ENCODE data around the gene VSTM2L. TPM values are rescaled to one million over a fixed set of nuclear protein-coding genes. Genes with fewer than 3 reads are reported as not detected.

Gene VSTM2L
- total and polyA plus RNA-seq, 2 of the 13 experiments (the other 11 are each of a cell fraction or from before 2014, with no cell fraction given) = not detected

DNA sequence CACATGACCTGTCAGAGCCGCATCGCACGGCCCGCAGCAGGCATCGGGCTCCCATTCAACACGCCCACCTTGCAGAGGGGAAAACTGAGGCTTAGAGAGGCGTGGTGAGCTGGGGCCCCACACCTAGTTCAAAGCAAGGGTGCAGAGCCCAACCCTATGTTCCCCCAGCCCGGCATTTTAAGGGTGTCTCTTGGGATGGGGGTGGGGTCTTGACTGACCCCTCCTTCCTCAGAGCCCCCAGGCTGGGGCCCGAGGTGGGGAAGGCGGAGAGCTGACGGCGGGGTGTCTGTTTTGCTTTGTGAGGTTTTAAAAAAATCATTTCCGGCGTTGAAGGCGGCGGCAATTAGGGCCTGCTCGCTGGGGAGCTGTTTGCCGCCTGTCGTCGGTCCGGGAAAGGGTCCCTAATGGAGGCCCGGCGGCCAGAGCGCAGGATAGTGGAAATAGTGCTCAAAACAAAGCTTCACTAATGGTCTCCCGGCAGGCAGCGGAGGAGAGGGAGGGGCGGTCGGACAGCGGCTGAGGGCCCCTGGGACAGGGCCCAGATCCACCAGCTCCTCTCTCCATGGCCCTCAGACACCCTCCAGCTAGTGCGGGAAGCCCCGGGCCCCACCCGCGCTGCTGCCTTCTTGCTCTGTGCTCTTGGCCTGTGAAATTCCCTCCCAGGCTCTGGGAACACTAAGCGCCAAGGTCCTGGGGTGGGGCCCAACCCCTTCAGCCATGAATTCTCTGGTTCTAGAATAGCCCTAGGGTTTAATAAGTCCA is 11.9 kb downstream of the VSTM2L start:
- intact Hi-C loops (cut with micrococcal nuclease; ENCODE audit: unreplicated experiment) = no loop called here
- Histone ChIP-seq H3K36me3 (replicated peaks in 1 of 2; ENCODE audit: control insufficient read depth in 1 of 2, insufficient read depth in 2 of 2, low read length in 2 of 2) (no peaks in the 10 kb centered on the region), H4K20me1 (ENCODE audit: insufficient read depth, low read length) (no peaks in the 10 kb centered on the region), H3K9me3 (ENCODE audit: low read length) (no peaks in the 10 kb centered on the region), H3K4me2 (ENCODE audit: low read depth, low read length) (peak overlapping the region; percentile 92), H3K27ac (ENCODE audit: extremely low read length, insufficient read depth, low read length) (no peak overlapping the region), H3K79me2 (ENCODE audit: insufficient read depth, low read length) (no peaks in the 10 kb centered on the region), H2AFZ (ENCODE audit: low read length) (no peak overlapping the region), H3K9ac (ENCODE audit: insufficient read depth, low read depth, low read length) (peak overlapping the region; percentile 57), H3K27me3 (ENCODE audit: control insufficient read depth in 1 of 2, insufficient read depth in 2 of 2, low read length in 2 of 2) (peaks cover 20 to 85% of the 10 kb centered on the region in 2 experiments), H3K4me3 (replicated peaks in 1 of 3; ENCODE audit: insufficient read depth in 1 of 3, low read depth in 2 of 3, low read length in 3 of 3) (peak overlapping the region; percentile 49 to 72 (median 64)), H3K4me1 (ENCODE audit: insufficient read depth, low read length) (peaks cover 30% of the 10 kb centered on the region)
- ChIA-PET POLR2A (interaction anchor here (1.2 to 1.6 kb wide), 4 partner anchors 15 to 72 kb away, joined by 3 to 5 read pairs (median 4); no protein-coding TSS in a partner anchor), CTCF (ENCODE audit: low intra/inter-chr PET ratio, low total read pairs) (no interaction called here)
- no TSS peak for BruUV-seq (replicated peaks)
- in situ Hi-C loops (cut with HindIII; ENCODE audit: extremely low pct_ligation_motif_present, low pct_unique_long_range_greater_than_20kb) = no loop called here
- WGBS (ENCODE audit: low lambda C conversion rate) = 7% methylated on average over 31 of the region's 34 CpGs
- FAIRE-seq (no peak), ATAC-seq (peak; percentile 72), DNase-seq (ENCODE audit: low spot score) (peak; percentile 41)
- TF ChIP-seq MZF1 (CRISPR knock-in tag; IDR thresholded peaks at IDR 0.05; ENCODE audit: borderline replicate concordance) (peak; percentile 84; the same call in 1 of the 2 replicates), ZNF234 (CRISPR knock-in tag; conservative IDR thresholded peaks at IDR 0.05) (0 out of 2 replicates have a peak, but pooled peaks have one; percentile 61), PTBP1 (IDR thresholded peaks at IDR 0.05; ENCODE audit: low read depth, low read length, poor library complexity, severe bottlenecking) (peak; percentile 35), ETV6 (CRISPR knock-in tag; conservative IDR thresholded peaks at IDR 0.05) (no peak), ZNF501 (CRISPR knock-in tag; IDR thresholded peaks at IDR 0.05) (peak; percentile 86), CBFB (CRISPR knock-in tag; IDR thresholded peaks at IDR 0.05) (0 out of 2 replicates have a peak, but pooled peaks have one; percentile 14), ZNF563 (CRISPR knock-in tag; IDR thresholded peaks at IDR 0.05) (peak; percentile 40; the same call in 1 of the 2 replicates), ZNF652 (CRISPR knock-in tag; IDR thresholded peaks at IDR 0.05; ENCODE audit: borderline replicate concordance, low read depth) (peak; percentile 96), ZNF205 (CRISPR knock-in tag; IDR thresholded peaks at IDR 0.05) (0 out of 2 replicates have a peak, but pooled peaks have one; percentile 26), SOX6 (IDR thresholded peaks at IDR 0.05) (no peak), SOX6 (CRISPR knock-in tag; IDR thresholded peaks at IDR 0.05) (peak; percentile 56; the same call in 1 of the 2 replicates), ONECUT2 (CRISPR knock-in tag; IDR thresholded peaks at IDR 0.05) (no peak), HNRNPL (IDR thresholded peaks at IDR 0.05; ENCODE audit: low read depth, low read length) (no peak), ZNF383 (CRISPR knock-in tag; IDR thresholded peaks at IDR 0.05; ENCODE audit: borderline replicate concordance) (no peak)
- TF ChIP-seq, protein P1, sequence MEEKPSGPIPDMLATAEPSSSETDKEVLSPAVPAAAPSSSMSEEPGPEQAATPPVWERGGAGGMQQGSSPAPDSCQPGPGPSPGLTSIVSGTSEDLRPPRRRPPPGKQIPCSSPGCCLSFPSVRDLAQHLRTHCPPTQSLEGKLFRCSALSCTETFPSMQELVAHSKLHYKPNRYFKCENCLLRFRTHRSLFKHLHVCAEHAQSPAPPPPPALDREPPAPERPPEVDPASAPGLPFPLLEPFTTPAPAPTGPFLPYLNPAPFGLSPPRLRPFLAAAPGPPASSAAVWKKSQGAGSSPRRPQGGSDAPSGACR (CRISPR knock-in tag; IDR thresholded peaks at IDR 0.05) = no peak
- TF ChIP-seq, protein P2, sequence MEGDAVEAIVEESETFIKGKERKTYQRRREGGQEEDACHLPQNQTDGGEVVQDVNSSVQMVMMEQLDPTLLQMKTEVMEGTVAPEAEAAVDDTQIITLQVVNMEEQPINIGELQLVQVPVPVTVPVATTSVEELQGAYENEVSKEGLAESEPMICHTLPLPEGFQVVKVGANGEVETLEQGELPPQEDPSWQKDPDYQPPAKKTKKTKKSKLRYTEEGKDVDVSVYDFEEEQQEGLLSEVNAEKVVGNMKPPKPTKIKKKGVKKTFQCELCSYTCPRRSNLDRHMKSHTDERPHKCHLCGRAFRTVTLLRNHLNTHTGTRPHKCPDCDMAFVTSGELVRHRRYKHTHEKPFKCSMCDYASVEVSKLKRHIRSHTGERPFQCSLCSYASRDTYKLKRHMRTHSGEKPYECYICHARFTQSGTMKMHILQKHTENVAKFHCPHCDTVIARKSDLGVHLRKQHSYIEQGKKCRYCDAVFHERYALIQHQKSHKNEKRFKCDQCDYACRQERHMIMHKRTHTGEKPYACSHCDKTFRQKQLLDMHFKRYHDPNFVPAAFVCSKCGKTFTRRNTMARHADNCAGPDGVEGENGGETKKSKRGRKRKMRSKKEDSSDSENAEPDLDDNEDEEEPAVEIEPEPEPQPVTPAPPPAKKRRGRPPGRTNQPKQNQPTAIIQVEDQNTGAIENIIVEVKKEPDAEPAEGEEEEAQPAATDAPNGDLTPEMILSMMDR (CRISPR knock-in tag; IDR thresholded peaks at IDR 0.05) = no peak
- TF ChIP-seq, protein P3, sequence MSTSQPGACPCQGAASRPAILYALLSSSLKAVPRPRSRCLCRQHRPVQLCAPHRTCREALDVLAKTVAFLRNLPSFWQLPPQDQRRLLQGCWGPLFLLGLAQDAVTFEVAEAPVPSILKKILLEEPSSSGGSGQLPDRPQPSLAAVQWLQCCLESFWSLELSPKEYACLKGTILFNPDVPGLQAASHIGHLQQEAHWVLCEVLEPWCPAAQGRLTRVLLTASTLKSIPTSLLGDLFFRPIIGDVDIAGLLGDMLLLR (CRISPR knock-in tag; IDR thresholded peaks at IDR 0.05) = 0 out of 2 replicates have a peak, but pooled peaks have one; percentile 25
- TF ChIP-seq, protein P4, sequence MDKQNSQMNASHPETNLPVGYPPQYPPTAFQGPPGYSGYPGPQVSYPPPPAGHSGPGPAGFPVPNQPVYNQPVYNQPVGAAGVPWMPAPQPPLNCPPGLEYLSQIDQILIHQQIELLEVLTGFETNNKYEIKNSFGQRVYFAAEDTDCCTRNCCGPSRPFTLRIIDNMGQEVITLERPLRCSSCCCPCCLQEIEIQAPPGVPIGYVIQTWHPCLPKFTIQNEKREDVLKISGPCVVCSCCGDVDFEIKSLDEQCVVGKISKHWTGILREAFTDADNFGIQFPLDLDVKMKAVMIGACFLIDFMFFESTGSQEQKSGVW (CRISPR knock-in tag; IDR thresholded peaks at IDR 0.05; ENCODE audit: borderline replicate concordance) = no peak
- TF ChIP-seq, protein P5, sequence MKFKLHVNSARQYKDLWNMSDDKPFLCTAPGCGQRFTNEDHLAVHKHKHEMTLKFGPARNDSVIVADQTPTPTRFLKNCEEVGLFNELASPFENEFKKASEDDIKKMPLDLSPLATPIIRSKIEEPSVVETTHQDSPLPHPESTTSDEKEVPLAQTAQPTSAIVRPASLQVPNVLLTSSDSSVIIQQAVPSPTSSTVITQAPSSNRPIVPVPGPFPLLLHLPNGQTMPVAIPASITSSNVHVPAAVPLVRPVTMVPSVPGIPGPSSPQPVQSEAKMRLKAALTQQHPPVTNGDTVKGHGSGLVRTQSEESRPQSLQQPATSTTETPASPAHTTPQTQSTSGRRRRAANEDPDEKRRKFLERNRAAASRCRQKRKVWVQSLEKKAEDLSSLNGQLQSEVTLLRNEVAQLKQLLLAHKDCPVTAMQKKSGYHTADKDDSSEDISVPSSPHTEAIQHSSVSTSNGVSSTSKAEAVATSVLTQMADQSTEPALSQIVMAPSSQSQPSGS (CRISPR knock-in tag; IDR thresholded peaks at IDR 0.05) = no peak

Measured in HepG2 (cell line).